ENCODE measurements around the gene EDNRA. TPM values are rescaled to one million over a fixed set of nuclear protein-coding genes. Genes with fewer than 3 reads are reported as not detected.
A peak's percentile ranks its signal among the peaks of the same experiment; 100 is the strongest.

EDNRA gene
- total and polyA plus RNA-seq, 2 of the 8 experiments (the other 6 are each of a cell fraction or from before 2014, with no cell fraction given): 1.7 to 3.3 TPM

DNA sequence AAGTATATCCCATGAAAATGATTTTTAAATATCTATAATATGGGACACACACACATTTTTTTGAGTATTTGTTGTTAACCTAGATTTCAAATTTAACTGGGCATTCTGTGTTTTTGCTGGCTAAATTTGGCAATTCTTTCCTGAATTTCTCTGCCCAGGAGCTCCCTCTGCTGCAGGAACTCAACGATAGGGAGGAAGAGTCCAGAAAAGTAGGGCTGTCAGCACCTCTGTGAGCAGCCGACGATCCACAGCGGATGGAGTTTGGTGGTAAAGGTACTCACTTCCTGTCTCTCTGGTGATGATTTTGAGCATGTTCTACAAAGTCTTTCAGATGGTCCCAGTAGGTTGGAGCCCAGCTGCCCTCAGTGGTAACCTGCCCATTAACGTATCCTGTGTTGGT, 113.2 kb downstream of the EDNRA start:
- Histone ChIP-seq H3K4me3 (ENCODE audit: extremely low read depth in 1 of 4, insufficient read depth in 2 of 4, low read depth in 3 of 4, low read length in 4 of 4) (no peak overlapping the region), H3K56ac (replicated peaks; ENCODE audit: insufficient read length, low read depth, low read length) (no peak overlapping the region), H2BK5ac (ENCODE audit: low read depth, low read length) (no peak overlapping the region), H4K5ac (ENCODE audit: insufficient read length, low read depth, low read length) (no peak overlapping the region), H3K4me2 (ENCODE audit: insufficient read depth in 1 of 2, low read depth in 2 of 2, low read length in 2 of 2) (no peak overlapping the region), H3K27me3 (replicated peaks in 1 of 4; ENCODE audit: control insufficient read depth in 3 of 4, extremely low read depth in 1 of 4, insufficient read depth in 3 of 4, low read length in 3 of 4) (no peaks in the 10 kb centered on the region), H3K36me3 (ENCODE audit: control insufficient read depth in 2 of 4, insufficient read depth in 4 of 4, low read length in 3 of 4) (no peaks in the 10 kb centered on the region), H3K18ac (ENCODE audit: extremely low read depth, low read length) (no peak overlapping the region), H3K4ac (replicated peaks; ENCODE audit: insufficient read length, low read depth, low read length) (no peak overlapping the region), H2BK20ac (ENCODE audit: low read length) (no peak overlapping the region), H3K4me1 (replicated peaks in 1 of 4; ENCODE audit: control insufficient read depth in 3 of 4, insufficient read depth in 4 of 4, low read length in 3 of 4) (peaks cover 0 to 3% (median 1%) of the 10 kb centered on the region in 4 experiments; a peak in 2 of 7 replicates), H4K20me1 (replicated peaks in 1 of 2; ENCODE audit: control insufficient read depth in 1 of 2, insufficient read depth in 2 of 2, low read length in 2 of 2) (no peaks in the 10 kb centered on the region), H3K27ac (ENCODE audit: low read depth, low read length) (no peak overlapping the region), H2AK5ac (ENCODE audit: low read depth, low read length) (no peak overlapping the region), H2BK12ac (ENCODE audit: low read depth, low read length) (no peak overlapping the region), H3K14ac (ENCODE audit: insufficient read length) (no peak overlapping the region), H3K9me3 (ENCODE audit: insufficient read depth in 2 of 2, low read depth in 1 of 2, low read length in 1 of 2) (no peaks in the 10 kb centered on the region), H3K23ac (ENCODE audit: insufficient read length) (no peak overlapping the region), H3K79me2 (ENCODE audit: control insufficient read depth in 1 of 2, insufficient read depth in 2 of 2, low read length in 2 of 2) (no peaks in the 10 kb centered on the region), H2BK15ac (ENCODE audit: low read length) (no peak overlapping the region), H3K9ac (replicated peaks in 1 of 4; ENCODE audit: extremely low read depth in 1 of 4, low read depth in 3 of 4, low read length in 3 of 4) (no peak overlapping the region), H4K8ac (ENCODE audit: extremely low read depth, insufficient read depth, low read length) (no peak overlapping the region), H3K79me1 (ENCODE audit: low read depth, low read length) (no peaks in the 10 kb centered on the region), H3K23me2 (ENCODE audit: low read depth, low read length) (no peaks in the 10 kb centered on the region), H2AFZ (ENCODE audit: low read length) (peak overlapping the region; percentile 14; the same call in 1 of the 2 replicates), H4K91ac (replicated peaks; ENCODE audit: insufficient read length, low read length) (no peak overlapping the region), H2BK120ac (replicated peaks; ENCODE audit: low read depth, low read length) (no peak overlapping the region)
- POLR2A ChIA-PET (ENCODE audit: partially characterized antibody): no interaction called here
- DNase-seq (ENCODE audit: low read depth in 1 of 2, low spot score in 2 of 2) (no peak), FAIRE-seq (no peak)
- 88% methylated on average over 5 of the region's 5 CpGs; no CpG with 5 or more reads in 1 of the 2 experiments for WGBS, 2 experiments (ENCODE audit: extremely low coverage in 1 of 2, insufficient coverage in 1 of 2, insufficient read length in 1 of 2, insufficient replicate concordance in 2 of 2, low coverage in 1 of 2, low lambda C conversion rate in 2 of 2, missing lambda C conversion rate in 1 of 2)
- CTCF ChIA-PET (ENCODE audit: partially characterized antibody): interaction anchor here (0.6 to 10.2 kb wide), 9 partner anchors 10 to 606 kb away, joined by 3 to 93 read pairs (median 5); no protein-coding TSS in a partner anchor
- no peak for TF ChIP-seq RFX5 (IDR thresholded peaks at IDR 0.05; ENCODE audit: borderline replicate concordance, low read depth, low read length)
- no peak for TF ChIP-seq FOSL1 (IDR thresholded peaks at IDR 0.05; ENCODE audit: insufficient read depth, low read depth, low read length)
- TF ChIP-seq KDM4A (IDR thresholded peaks at IDR 0.05; ENCODE audit: low read depth, low read length, severe bottlenecking): no peak
- TF ChIP-seq EZH2 (IDR thresholded peaks at IDR 0.05; ENCODE audit: low read depth, low read length, severe bottlenecking): no peak
- no peak for TF ChIP-seq SP1 (IDR thresholded peaks at IDR 0.05; ENCODE audit: low read depth, low read length)
- no peak for TF ChIP-seq GABPA (IDR thresholded peaks at IDR 0.05; ENCODE audit: borderline replicate concordance, insufficient read depth, low read length)
- no peak for TF ChIP-seq SIRT6 (IDR thresholded peaks at IDR 0.05; ENCODE audit: low read length)
- no peak for TF ChIP-seq JUN (IDR thresholded peaks at IDR 0.05; ENCODE audit: low read depth, low read length)
- TF ChIP-seq RXRA (IDR thresholded peaks at IDR 0.05; ENCODE audit: insufficient read depth, low read depth, low read length): no peak
- peak in 2 of 3 experiments; percentile 16 to 32; a peak in 2 of 4 replicates for TF ChIP-seq CTCF (IDR thresholded peaks at IDR 0.05; ENCODE audit: control extremely low read depth in 1 of 3, insufficient read depth in 1 of 3, low read depth in 1 of 3, low read length in 3 of 3)
- no peak for TF ChIP-seq SUZ12 (IDR thresholded peaks at IDR 0.05; ENCODE audit: low read length)
- no peak for TF ChIP-seq CEBPB (IDR thresholded peaks at IDR 0.05; ENCODE audit: low read depth, low read length)

Data from H1 (cell line).